ENCODE data around the gene CDC42BPA.

DNA sequence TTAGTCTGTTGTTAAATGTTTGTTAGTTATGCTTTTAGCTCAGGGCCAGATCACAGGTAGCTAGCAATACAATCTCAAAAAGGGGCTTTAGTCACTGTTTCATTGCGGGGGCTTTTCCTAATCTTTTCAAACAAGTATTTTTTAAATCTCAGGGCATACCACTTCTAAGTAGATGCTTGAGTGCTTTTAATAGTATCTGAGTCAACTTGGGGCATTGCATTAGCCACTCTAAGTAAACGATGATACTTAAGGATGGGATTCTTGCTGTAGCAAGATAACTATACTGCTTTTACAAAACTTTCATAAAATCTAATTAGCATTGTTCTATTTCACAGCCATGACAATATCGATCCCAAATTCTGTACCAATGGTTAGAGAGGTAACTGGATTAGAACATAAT lies 11.6 kb downstream of the CDC42BPA start:
- TF ChIP-seq, protein P1, sequence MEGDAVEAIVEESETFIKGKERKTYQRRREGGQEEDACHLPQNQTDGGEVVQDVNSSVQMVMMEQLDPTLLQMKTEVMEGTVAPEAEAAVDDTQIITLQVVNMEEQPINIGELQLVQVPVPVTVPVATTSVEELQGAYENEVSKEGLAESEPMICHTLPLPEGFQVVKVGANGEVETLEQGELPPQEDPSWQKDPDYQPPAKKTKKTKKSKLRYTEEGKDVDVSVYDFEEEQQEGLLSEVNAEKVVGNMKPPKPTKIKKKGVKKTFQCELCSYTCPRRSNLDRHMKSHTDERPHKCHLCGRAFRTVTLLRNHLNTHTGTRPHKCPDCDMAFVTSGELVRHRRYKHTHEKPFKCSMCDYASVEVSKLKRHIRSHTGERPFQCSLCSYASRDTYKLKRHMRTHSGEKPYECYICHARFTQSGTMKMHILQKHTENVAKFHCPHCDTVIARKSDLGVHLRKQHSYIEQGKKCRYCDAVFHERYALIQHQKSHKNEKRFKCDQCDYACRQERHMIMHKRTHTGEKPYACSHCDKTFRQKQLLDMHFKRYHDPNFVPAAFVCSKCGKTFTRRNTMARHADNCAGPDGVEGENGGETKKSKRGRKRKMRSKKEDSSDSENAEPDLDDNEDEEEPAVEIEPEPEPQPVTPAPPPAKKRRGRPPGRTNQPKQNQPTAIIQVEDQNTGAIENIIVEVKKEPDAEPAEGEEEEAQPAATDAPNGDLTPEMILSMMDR (IDR thresholded peaks at IDR 0.05), result no peak
- TF ChIP-seq POLR2A (IDR thresholded peaks at IDR 0.05), result no peak

Data from lower leg skin (tissue), 3 donors.